T-helper 2 cell treated with Interferon-gamma antibody and Interleukin-4, amounts not matched to agents 100 ng/mL and 5 ng/mL, for 36 hours (primary cell): ENCODE data around the gene VSIG10L2. TPM values are rescaled to one million over a fixed set of nuclear protein-coding genes. Genes with fewer than 3 reads are reported as not detected.

Experiments used
- intact Hi-C: fragments of 100-400 bp; cut with micrococcal nuclease; formaldehyde crosslinking; loops from one replicate; pipeline ENCODE4 v1.15.1; 2023
- total RNA-seq: library from RNA; stranded (reverse); gene quantifications from 2 replicates; pipeline ENCODE4 v1.2.3, GENCODE V29; 2022

The VSIG10L2 gene
- total RNA-seq, 1 donor from 2014 or later, result not detected

DNA sequence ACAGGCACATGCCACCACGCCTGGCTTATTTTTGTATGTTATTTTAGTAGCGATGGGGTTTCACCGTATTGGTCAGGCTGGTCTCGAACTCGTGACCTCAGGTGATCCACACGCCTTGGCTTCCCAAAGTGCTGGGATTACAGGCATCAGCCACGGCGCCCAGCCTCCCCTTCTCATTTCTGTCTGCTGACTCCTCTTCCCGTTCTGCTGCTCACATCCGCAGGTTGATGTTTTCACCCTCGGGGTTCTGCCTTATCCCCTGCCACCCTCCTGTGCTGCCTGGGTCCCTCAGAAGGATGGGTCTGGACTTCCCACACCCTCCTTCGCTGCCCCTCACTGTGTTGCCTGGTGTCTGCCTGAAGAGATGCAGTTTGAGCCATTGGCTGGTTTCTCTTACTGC, 19.2 kb upstream of the VSIG10L2 start:
- intact Hi-C loops, result no loop called here

DNA sequence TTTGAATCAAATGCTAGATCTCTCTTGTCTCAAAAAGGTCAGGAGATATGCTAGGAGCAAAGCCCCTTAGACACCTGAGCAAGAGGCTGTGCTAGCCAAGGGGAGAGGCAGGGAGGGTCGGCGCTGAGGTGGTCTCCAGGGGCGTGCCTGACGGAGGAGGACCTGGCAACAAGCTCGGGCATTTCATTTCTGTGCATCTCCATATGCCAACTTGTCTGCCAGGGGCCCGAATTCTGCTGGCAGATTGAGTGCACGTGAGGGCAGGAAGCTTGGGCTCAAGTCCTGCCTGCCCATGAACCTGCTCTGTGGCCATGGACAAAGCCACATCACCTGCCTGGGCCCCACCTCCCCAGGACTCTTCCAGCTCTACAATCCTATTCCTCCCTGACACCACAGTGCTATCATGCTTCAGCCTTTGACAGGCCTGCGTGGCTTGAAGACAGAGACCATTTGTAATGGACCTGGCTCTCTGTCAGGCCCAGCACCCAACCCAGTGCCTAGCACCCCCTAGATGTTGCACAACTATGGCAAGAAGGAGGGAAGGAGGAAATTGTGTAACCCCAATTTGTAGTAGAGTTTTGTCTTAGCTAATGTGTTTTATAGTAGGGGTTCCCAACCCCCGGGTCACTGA, 16.3 kb upstream of the VSIG10L2 start:
- intact Hi-C loops, result no loop called here

GRCh38 chr11:125930076-125930450, 15.8 kb upstream of the VSIG10L2 start:
- intact Hi-C loops, result no loop called here

GRCh38 chr11:125931116-125931515, 14.7 kb upstream of the VSIG10L2 start:
- intact Hi-C loops, result no loop called here

DNA sequence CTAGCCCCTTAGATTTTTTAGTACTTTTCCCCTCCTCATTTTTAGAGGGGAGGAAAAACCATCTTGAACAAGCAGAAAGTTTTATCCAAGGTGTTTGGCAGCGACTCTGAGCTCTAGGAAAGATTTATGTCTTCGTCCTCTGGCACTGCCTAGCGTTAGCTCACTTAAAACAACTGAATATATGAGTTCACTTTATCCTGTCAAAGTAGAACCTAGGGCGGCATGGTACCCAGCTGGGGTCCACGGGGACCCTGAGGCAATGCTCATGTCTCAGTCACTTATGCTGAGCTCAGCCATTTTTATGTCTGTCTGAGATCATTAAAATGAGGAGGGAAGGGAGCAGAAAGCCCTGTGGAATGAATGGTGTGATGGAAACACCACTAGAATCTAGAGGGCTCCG, 14.2 kb upstream of the VSIG10L2 start:
- intact Hi-C loops, result no loop called here

DNA sequence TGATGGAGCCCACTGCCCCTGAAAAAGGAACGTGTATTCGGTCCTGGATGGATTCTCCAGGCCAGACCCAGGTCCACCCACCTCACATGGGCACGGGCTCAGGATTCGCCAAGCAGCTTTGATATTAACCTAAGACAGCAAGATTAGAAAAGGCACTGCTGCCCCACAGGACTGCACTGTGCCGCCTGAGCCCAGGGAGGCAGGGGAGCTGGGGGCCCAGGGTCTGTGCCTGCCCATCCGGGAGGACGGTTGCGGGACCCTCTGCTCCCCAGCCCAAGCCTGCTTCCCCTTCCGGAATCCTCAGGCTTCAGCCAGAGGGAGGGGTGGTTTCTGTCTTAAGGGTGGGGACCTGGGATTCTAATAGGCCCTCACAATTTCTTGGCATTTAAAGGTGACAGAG, 13.5 kb upstream of the VSIG10L2 start:
- intact Hi-C loops, result no loop called here

DNA sequence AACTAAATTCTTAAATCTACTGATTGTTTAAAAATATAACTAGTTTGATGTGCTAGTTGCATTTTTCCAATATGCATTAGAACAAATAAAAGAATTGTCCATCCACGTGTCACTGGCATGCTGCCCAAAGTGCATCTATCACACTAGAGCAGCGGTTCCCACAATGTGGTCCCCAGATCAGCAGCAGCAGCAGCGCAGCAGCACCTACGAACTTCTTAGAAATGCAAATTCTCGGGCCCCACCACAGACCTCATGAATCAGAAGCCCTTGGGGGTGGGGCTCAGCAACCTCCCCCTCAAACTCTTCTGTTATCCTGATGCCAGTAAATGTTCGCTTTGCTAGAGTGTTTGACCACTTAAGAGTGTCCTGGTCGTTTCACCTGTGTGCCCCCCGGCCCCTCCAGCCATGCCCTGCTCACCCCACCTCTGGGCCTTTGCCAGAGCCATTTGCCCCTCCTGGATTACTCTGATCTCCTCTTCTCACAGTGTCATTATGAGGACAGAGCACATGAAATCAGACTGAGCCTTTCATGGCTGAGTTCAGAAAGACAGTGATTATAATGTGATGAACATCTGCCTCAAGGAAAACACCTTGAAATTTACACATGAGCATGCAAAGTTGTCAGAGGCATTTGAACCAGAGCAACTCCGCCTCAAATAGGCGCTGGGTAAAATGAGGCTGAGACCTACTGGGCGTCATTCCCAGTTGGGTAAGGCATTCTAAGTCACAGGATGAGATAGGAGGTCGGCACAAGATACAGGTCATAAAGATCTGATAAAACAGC, 12.6 kb upstream of the VSIG10L2 start:
- intact Hi-C loops, result no loop called here

- intact Hi-C loops, result no loop called here
These were observed 11.4 kb upstream of the VSIG10L2 start for GRCh38 chr11:125934473-125934872.

DNA sequence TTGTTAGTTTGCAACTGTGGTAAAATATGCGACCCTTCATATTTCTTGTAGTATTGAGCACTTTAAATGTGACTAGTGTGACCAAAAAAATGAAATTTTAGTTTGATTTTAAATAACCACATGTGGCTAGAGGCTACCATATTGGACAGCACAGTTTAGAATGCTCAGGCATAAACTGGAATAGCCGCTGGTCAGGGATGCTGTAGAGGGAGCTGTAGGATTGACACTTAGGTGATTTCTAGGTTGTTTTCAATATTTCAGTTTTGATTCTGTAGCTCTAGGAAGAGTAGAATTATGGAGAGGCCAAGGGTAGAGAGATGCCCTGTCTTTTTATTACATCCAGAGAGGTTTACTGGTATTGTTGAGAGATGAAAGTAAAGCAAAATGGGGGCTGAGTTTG, 10.8 kb upstream of the VSIG10L2 start:
- intact Hi-C loops, result no loop called here

GRCh38 chr11:125935618-125936199, 10.1 kb upstream of the VSIG10L2 start:
- intact Hi-C loops, result no loop called here

- intact Hi-C loops, result no loop called here
These were observed 7.4 kb upstream of the VSIG10L2 start for GRCh38 chr11:125938418-125938817.

DNA sequence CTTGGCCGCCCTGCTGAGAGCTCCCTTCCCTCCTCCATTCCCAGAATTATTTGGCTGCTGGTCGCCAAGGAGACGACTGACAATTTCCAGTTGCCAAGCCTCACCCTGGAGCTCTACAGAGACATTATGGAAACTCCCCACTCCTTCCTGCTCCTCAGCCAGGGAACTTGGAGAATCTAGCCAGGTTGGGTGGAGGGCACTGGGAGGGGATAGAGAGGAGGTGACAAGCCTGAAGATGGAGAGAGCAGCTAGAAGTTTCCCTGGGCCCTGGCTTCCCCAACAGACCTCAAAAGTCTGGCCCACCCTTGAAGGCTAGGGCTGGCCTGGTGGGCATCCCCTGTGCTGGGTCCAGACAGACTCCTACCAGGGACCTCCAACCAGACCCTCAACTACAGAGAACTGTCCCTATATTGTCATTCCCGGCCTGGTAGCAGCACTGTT, 6.7 kb upstream of the VSIG10L2 start:
- intact Hi-C loops, result no loop called here

DNA sequence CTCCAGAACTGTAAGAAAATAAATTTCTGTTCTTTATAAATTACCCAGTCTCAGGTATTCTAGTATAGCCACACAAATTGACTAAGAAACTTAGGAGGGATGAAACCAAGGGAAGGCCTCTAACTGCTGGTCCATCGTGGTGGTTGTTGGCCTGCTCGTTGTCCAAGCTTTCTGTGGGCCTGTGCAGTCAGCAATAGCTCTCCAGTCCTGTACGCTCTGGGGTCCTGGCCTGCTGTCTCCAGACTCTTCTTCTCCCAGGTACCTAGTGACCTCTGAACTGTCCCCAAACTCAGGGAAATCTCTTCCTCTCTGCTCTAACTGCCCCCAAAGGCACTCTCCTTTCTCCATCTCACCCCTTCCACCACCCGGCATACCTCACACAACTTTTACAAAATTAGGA, 5.7 kb upstream of the VSIG10L2 start:
- intact Hi-C loops, result no loop called here

- intact Hi-C loops, result no loop called here
These were observed 4.6 kb upstream of the VSIG10L2 start for GRCh38 chr11:125941267-125941618.

DNA sequence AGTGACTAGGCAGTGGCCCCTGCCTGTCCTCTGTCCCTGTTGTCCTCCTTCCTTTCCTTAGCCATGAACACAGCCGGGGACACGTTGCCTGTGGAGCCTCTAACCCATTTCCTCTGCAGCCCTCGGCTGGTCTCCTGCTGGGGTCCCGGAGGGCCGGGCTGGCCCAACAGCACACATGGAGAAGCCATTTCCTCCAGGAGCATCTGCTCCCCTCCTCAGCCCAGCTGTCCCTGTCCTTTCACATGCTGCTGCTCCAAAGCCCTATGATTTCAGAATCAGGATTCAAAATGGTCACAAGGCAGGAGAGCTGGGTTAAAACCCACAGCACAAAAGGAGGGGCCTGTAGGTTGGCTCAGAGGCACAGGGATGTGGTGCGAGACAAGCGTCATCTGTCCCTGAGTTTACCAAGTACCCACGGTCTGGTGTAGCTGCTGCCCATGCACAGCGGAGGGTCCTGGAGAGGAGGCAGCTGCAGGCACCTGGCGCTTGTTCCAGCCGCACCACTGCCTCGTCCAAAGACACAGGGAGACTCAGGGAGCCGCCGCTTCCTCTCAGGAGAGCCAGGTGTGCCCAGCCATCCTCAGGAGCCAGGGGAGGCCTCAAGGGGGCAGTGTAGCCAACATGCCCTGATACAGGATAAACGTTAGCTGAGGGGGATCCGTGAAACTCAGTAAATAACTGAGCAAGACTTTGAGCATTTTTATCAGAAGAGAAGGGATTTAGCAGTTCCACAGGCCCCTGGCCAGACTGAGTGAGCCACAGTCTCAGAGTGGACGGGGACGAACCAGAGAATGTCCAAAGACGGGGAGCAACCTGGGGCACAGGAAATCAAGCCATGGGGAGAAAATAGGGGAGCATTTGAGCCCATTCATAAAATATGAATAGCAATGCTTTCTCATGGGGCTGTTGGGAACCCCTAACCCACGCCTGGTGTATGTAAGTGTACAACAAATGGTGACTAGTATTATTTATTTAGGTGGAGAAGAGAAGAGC, 3.9 kb upstream of the VSIG10L2 start:
- intact Hi-C loops, result loop anchor here (1.0 kb wide), 1 partner anchor 252 kb away; no protein-coding TSS in a partner anchor

DNA sequence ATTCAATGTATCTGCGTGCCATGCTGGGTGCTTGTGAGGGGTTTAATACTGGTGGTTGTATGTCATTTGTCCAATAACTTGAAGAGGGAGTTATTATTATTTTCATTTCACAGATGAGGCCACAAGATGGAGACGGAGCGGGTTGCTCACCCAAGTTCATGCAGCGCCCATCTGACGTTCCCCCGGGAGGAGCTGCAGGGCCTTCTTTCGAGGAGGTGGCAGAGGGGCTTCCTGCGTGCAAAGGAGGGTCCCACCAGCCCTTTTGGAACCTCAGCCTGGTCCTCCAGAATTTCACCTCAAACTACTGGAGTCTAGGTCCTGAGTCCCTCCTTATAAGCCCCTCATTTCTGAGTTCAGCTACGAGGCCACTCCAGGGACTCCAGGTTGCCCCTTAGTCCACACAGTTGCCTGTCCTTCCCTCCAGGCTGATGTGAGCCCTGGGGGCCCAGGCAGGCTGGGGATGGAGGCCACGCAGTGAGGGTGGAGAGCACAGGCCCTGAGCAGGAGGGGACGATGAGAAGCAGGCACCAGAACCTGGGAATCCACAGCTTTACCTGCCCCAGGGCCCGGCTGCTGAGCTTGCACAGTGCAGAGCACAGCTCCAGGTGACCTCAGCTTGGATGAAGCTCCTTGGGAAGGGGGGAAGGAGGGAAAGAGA, 2.9 kb upstream of the VSIG10L2 start:
- intact Hi-C loops, result loop anchor here (1.0 kb wide), 1 partner anchor 251 kb away; no protein-coding TSS in a partner anchor

DNA sequence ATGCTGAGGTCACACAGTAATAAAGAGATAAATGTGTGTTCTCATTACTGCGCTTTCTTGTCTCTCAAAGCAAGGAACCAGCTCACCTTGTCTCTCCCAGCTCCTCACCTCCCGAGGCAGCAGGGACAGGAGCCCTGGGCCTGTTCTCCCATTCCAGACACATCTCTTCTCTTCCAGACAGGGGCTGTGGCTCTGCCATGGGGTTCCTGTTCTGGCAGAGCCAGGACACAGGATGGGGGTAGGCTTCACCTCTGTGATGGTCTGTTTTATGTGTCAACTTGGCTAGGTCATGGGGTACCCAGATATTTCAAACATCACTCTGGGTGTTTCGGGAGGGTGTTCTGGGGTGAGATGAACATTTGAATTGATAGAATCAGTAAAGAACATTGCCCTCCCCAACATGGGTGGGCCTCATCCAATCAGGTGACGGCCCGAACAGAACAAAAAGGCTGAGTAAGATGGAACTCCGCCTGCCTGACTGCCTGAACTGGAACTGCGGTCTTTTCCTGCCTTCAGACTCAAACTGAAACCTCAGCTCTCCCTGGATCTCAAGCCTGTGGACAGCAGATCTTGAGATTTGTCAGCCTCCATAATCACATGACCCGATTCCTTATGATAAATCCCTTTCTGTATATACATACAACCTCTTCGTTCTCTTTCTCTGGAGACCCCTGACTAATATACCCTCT, 2.0 kb upstream of the VSIG10L2 start:
- intact Hi-C loops, result no loop called here

GRCh38 chr11:125944350-125945010, 1.4 kb upstream of the VSIG10L2 start:
- intact Hi-C loops, result no loop called here

- intact Hi-C loops, result no loop called here
These were observed 640 bp upstream of the VSIG10L2 start for GRCh38 chr11:125945011-125945796.
